GM12892 (cell line): ENCODE results near the gene ETS2.

Source experiments
- POLR2A ChIP-seq: IDR thresholded peaks from 2 replicates; pipeline ENCODE4 v1.6.1; 2011; ENCODE audit warnings: low read depth, low read length, control low read depth
- POLR2AphosphoS5 ChIP-seq: IDR thresholded peaks from 2 replicates; pipeline ENCODE4 v1.6.1; 2011; ENCODE audit warnings: low read depth, low read length, control low read depth
- TAF1 ChIP-seq: IDR thresholded peaks from 2 replicates; pipeline ENCODE4 v1.6.1; 2011; ENCODE audit warnings: low read depth, mild to moderate bottlenecking, control low read depth, low read length, borderline replicate concordance

DNA sequence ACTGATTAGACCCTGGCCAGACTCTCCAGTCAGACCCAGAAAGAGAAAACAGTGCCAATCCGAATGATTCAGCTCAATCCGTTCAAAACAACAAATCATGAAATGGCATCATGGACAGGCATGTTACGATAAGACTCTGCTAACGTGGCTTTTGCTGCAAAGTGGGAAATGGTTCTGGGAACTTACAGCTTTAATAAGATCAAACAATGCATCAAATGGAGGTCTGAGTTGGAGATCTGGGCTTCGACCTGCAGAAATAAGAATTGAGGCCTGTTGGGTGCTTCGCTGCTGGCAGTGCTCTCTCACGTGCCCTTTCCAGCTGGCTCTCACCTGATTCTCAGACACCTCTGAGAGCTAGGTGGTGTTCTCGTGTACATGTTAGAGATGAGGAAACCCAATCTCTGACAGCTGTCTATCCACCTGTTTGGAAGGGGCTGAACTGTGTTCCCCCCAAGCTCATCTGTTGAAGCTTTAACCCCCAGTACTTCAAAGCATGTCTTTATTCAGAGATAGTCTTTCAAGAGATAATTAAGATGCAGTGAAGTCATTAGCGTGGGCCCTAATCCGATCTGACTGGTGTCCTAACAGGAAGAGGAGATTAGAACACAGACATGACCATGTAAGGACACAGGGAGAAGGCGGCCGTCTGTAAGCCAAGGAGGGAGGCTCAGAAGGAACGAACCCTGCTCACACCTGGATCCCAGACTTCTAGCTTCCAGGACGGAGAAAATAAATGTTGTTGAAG lies 45.5 kb upstream of the ETS2 start:
- TF ChIP-seq POLR2AphosphoS5 (no peak), TAF1 (no peak), POLR2A (no peak)
